Prostate gland (tissue), 2 donors: ENCODE data around the gene ALKBH7. TPM values are rescaled to one million over a fixed set of nuclear protein-coding genes. Genes with fewer than 3 reads are reported as not detected.
"Not testable (repeated sequence)": the region's sequence is repeated elsewhere in the genome, so short reads cannot be mapped to it uniquely, and the experiment has no call there.

Source experiments
- DNase-seq: peaks from one replicate; pipeline ENCODE4 v3.0.0-alpha.2; 2019; ENCODE audit warnings: low spot score
- H3K27ac ChIP-seq, 2 donors: fragments of 200-600 bp; sonication (generic); 2 replicates each; pipeline ENCODE4 v1.5.1; 2017 to 2019
- H3K27me3 ChIP-seq: fragments of 200-600 bp; sonication (generic); replicated peaks from 2 replicates; pipeline ENCODE4 v1.5.1; 2019; ENCODE audit not compliant: insufficient read depth
- H3K36me3 ChIP-seq, 2 donors: fragments of 200-600 bp; sonication (generic); 1 replicate in 1 of 2; 2 replicates in 1 of 2; pipeline versions ENCODE4 v1.5.1 to v1.8.1; 2017 to 2019
- H3K4me1 ChIP-seq: fragments of 200-600 bp; sonication (generic); replicated peaks from 2 replicates; pipeline ENCODE4 v1.5.1; 2019
- H3K4me3 ChIP-seq, 2 donors: fragments of 200-600 bp; sonication (generic); 2 replicates each; pipeline ENCODE4 v1.5.1; 2017 to 2019
- H3K9me3 ChIP-seq: fragments of 200-600 bp; sonication (generic); 2 replicates; pipeline ENCODE4 v1.5.1; 2017
- CTCF ChIP-seq, 4 experiments: fragments of 200-600 bp in 2 of 4; fragments of 450-650 bp in 2 of 4; sonication (generic) in 2 of 4; IDR thresholded peaks; 1 replicate in 3 of 4; 2 replicates in 1 of 4; pipeline ENCODE4 v1.5.1; 2016 to 2019; ENCODE audit warnings: antibody characterized with exemption in 4 of 4, mild to moderate bottlenecking in 2 of 4, moderate library complexity in 2 of 4
- POLR2A ChIP-seq: fragments of 450-650 bp; IDR thresholded peaks from one replicate; pipeline ENCODE4 v1.6.1; 2016; ENCODE audit warnings: antibody characterized with exemption, mild to moderate bottlenecking
- POLR2AphosphoS5 ChIP-seq: sonication (generic); formaldehyde crosslinking; IDR thresholded peaks from one replicate; pipeline ENCODE4 v1.6.1; 2017; ENCODE audit warnings: antibody characterized with exemption
- WGBS: methylation state at CpG from one replicate; pipeline ENCODE4 v1.1.5; 2018; 5-methylcytosine and 5-hydroxymethylcytosine counted together
- intact Hi-C: fragments of 100-400 bp; cut with DNase I; formaldehyde crosslinking; loops from one replicate; pipeline ENCODE4 v1.14.2; 2022
- total RNA-seq, 2 donors: library from RNA; depleted of rRNA; stranded (reverse); fragments of >200 nt; gene quantifications; one replicate each; pipeline ENCODE4 v1.1.0, GENCODE V29; 2016

The ALKBH7 gene
- total RNA-seq, 2 donors from 2014 or later = 101 to 111 TPM

GRCh38 chr19:6359568-6360341 lies 12.8 kb upstream of the ALKBH7 start:
- H3K9me3 ChIP-seq = no peaks in the 10 kb centered on the region
- WGBS = 89% methylated on average over 5 of the region's 5 CpGs
- no peak for DNase-seq
- intact Hi-C loops = no loop called here
- H3K27me3 ChIP-seq = no peaks in the 10 kb centered on the region
- TF ChIP-seq CTCF (IDR thresholded peaks at IDR 0.05) (no peak), POLR2AphosphoS5 (no peak), POLR2A (no peak)
- H3K27ac ChIP-seq = no peak overlapping the region
- no peak overlapping the region for H3K4me3 ChIP-seq
- no peaks in the 10 kb centered on the region for H3K4me1 ChIP-seq
- H3K36me3 ChIP-seq = peaks cover 0 to 5% of the 10 kb centered on the region in 2 donors

- H3K9me3 ChIP-seq, DNase-seq, intact Hi-C loops, H3K27ac ChIP-seq, H3K27me3 ChIP-seq, H3K4me1 ChIP-seq, H3K4me3 ChIP-seq: not testable (repeated sequence)
- WGBS = 93% methylated on average over 12 of the region's 12 CpGs
- peaks cover 0 to 12% of the 10 kb centered on the region in 2 donors for H3K36me3 ChIP-seq
Measured at GRCh38 chr19:6360445-6360844, 12.1 kb upstream of the ALKBH7 start.

GRCh38 chr19:6360857-6361216 lies 11.8 kb upstream of the ALKBH7 start:
- H3K9me3 ChIP-seq, H3K27me3 ChIP-seq, H3K4me1 ChIP-seq, intact Hi-C loops, DNase-seq: not testable (repeated sequence)
- H3K27ac ChIP-seq = peak overlapping the region; percentile 84 to 87
- peaks cover 0 to 16% of the 10 kb centered on the region in 2 donors for H3K36me3 ChIP-seq
- 96% methylated on average over 10 of the region's 10 CpGs for WGBS
- H3K4me3 ChIP-seq = peak overlapping the region in 1 of 2 donors; percentile 74

- DNase-seq = no peak
- Histone ChIP-seq H3K36me3 (peaks cover 4 to 20% of the 10 kb centered on the region in 2 donors), H3K9me3 (no peaks in the 10 kb centered on the region), H3K4me3 (peak overlapping the region; percentile 74 to 92), H3K4me1 (no peaks in the 10 kb centered on the region), H3K27ac (peak overlapping the region; percentile 84 to 87), H3K27me3 (no peaks in the 10 kb centered on the region)
- WGBS = 0% methylated on average over 7 of the region's 7 CpGs
- TF ChIP-seq CTCF (IDR thresholded peaks at IDR 0.05) (no peak), POLR2A (no peak), POLR2AphosphoS5 (no peak)
- intact Hi-C loops = no loop called here
Measured at GRCh38 chr19:6362027-6362350, 10.6 kb upstream of the ALKBH7 start.

- TF ChIP-seq POLR2A (no peak), POLR2AphosphoS5 (no peak), CTCF (IDR thresholded peaks at IDR 0.05) (no peak)
- no peaks in the 10 kb centered on the region for H3K27me3 ChIP-seq
- peak overlapping the region; percentile 74 to 92 for H3K4me3 ChIP-seq
- H3K4me1 ChIP-seq = no peaks in the 10 kb centered on the region
- peak overlapping the region; percentile 84 to 87 for H3K27ac ChIP-seq
- 12% methylated on average over 11 of the region's 11 CpGs for whole genome bisulfite sequencing
- DNase-seq = no peak
- peaks cover 4 to 20% of the 10 kb centered on the region in 2 donors for H3K36me3 ChIP-seq
- intact Hi-C loops = no loop called here
- no peaks in the 10 kb centered on the region for H3K9me3 ChIP-seq
Measured at GRCh38 chr19:6362351-6362801, 10.2 kb upstream of the ALKBH7 start.

- H3K27me3 ChIP-seq = no peaks in the 10 kb centered on the region
- intact Hi-C loops = no loop called here
- 96% methylated on average over 21 of the region's 21 CpGs for WGBS
- TF ChIP-seq POLR2A (no peak), CTCF (IDR thresholded peaks at IDR 0.05) (no peak), POLR2AphosphoS5 (no peak)
- no peaks in the 10 kb centered on the region for H3K4me1 ChIP-seq
- no peaks in the 10 kb centered on the region for H3K9me3 ChIP-seq
- H3K36me3 ChIP-seq = peaks cover 4 to 25% of the 10 kb centered on the region in 2 donors
- H3K4me3 ChIP-seq = no peak overlapping the region
- no peak for DNase-seq
- no peak overlapping the region for H3K27ac ChIP-seq
Measured at GRCh38 chr19:6364353-6364752, 8.2 kb upstream of the ALKBH7 start.
